Stimulated activated CD4-positive, alpha-beta T cell treated with anti-CD3 and anti-CD28 coated beads, Interleukin-15, amount 100 ng/mL, for 1 hour (primary cell): ENCODE results near the gene KLHDC10.
"Not testable (repeated sequence)": the region's sequence is repeated elsewhere in the genome, so short reads cannot be mapped to it uniquely, and the experiment has no call there.

ENCODE experiments used
- DNase-seq, 2 donors: peaks; one replicate each; pipeline ENCODE4 v3.0.0-alpha.2; 2020; ENCODE audit warnings: low read depth in 1 of 2, low spot score in 1 of 2

Gene KLHDC10

DNA sequence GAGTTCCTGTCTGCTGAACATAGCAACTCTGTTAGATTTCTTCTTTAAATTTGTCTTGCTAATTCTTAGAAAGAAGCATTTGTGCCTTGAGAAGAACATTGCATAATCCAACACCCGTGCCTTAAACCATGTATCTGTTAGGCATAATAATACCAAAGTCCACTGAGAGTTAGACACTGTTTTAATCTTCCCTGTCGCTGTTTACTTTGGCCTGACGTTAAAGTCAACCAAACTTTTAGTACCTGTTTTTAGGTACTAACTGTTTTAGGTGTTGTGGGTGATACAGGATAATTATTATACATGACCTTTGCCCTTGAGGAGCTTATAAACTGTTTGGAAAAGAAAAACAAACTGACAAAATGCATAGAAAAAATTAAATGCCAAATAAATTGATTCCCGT lies 43.6 kb downstream of the KLHDC10 start:
- DNase-seq: no peak

DNA sequence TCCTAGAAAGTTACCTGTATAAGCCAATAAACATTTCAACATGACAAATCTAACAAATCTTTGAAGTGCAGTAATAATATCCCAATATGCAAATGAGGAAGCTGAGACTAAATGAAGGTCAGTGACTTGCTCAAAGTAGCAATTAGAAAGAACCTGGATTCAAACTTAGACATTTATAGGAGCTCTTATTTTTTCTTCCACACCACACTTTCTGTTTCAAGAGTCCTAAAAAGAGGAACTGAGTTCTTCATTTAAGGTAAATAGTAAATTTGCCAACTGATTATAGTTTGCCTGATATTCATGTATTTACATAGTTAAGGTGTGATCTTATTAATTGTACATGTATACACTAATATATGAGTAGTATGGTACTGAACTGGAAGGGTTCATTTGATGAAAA lies 44.0 kb downstream of the KLHDC10 start:
- no peak for DNase-seq

DNA sequence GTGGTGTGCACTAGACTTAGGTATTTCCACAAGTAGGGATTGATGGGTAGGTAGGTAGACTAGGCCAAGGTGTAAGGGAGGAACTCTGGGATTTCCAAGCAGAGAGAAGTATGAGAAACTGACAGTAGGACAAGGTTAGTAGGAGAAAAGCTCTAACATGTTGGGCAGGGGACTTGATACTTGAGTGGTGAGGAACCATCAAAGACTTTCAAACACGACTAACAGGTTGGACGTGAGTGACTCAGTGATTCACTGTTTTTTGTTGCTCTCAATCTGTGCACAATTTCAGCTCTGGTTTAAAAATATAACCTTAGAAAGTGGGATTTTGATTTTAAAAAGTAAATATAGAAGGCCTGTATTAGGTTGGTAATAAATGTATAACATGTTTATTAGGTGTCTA lies 44.4 kb downstream of the KLHDC10 start:
- no peak for DNase-seq

DNA sequence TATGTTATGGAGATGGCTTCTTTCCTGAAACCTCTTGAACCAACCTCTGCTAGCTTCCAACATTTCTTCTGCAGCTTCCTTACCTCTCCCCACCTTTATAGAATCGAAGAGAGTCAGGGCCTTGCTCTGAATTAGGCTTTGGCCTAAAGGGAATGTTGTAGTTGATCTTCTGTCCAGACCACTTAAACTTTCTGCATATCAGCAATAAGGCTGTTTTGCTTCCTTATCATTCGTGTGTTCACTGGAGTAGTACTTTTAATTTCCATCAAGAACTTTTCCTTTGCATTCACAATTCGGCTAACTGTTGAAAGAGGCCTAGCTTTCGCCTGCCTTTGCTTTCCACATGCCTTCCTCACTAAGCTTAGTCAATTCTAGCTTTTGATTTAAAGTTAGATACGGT lies 48.0 kb downstream of the KLHDC10 start:
- no peak for DNase-seq

DNA sequence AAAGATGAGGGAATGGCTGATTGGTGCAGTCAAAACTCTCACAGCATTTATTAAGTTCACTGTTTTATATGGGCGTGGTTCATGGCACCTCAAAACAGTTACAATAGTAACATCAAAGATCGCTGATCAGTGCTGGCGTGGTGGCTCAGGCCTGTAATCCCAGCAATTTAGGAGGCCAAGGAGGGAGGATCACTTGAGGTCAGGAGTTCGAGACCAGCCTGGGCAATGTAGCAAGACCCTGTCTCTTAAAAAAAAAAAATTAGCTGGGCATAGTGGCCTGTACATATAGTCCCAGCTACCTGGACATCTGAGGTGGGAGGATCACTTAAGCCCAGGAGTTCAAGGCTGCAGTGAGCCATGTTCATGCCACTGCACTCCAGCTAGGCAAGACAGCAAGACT lies 48.5 kb downstream of the KLHDC10 start:
- DNase-seq: no peak

DNA sequence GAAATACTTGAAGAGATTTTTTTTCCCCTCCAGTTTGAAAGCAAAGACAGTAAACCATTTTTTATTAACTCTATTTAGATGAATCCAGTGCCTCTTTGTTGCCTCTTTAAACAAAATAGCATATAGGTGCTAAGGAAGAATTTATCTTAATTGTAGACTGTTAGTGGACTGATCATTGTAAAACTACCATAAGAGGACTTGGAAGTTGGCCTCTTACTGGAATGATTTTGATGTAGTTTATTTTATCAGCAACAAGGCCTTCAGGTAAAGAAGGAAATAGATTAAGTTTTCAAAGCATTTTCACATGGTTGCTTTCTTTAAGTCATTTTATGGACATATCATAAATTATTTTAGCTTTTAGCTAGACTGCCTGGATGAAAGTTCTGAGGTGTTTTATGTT lies 53.2 kb downstream of the KLHDC10 start:
- no peak for DNase-seq

DNA sequence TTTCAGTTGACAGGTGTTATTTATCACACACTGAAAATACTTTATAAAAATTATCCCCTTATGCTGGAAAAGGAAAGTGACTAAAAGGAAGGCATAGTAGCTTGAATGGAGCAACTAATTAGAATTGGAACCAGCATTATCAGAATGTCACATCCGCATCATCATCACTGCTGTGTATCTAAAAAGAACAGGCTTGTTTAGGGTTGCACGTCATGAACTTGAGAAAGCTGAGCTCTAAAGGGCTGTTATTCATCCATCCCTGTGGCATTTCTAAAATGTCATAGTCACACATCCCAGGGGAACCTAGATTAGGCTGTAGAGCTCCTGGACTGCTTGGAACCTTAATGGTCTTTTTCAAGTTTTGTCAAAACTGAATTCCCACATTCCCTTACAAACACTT lies 54.4 kb downstream of the KLHDC10 start:
- no peak for DNase-seq

DNA sequence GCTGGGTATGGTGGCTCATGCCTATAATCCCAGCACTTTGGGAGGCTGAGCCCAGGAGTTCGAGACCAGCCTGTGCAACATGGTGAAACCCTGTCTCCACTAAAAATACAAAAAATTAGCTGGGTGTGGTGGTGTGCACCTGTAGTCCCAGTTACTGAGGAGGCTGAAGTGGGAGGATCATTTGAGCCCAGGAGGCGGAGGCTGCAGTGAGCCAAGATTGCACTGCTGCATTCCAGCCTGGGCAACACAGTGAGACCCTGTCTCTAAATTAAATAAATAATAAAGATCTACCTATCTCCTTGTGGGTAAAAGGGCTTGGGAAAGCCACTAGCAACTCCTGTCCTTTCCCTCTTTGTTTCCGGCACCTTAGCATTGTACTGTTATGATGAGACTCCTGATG lies 56.5 kb downstream of the KLHDC10 start:
- not testable (repeated sequence) for DNase-seq

DNA sequence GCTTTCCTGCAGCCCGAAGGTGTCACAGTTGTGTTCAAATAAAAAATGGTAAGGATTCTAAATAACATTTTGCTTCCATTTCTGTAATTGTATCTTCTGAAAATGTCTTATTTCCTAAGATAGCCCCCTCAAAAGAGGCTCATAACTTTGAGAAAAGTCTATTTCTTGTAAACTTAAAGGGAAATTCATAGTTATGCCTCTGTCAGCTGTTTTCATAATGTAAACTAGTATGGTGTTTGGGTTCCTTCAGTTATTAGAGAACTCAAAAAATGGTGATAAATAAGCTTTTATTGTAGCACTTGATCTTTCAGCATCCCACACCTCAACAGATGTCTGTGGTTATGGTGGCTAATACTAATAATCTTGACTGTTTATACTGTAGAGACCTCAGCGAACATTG lies 57.1 kb downstream of the KLHDC10 start:
- no peak for DNase-seq

DNA sequence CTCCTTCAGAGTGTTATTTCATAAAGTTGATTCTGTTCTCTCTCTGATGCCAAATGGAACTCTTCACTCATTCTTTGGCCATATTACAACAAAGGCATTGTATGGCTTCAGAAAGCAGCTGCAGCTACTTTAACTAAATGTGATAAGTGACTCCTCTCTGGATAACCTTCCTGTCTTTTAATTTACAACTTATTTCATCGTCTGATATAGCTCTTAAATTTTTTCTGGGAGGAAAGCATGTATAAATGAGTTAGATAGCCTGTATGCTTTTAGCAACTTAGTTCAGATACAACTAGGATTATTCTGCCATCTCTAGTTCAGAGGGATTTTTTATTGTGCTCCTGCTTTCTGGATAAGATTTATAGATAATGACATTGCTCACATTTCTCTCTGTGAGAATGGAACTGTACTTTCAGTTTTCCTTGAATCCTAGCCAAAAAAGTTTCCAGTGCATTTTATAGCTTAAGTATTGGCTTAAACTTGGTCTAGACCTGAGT lies 57.5 kb downstream of the KLHDC10 start:
- DNase-seq: no peak

DNA sequence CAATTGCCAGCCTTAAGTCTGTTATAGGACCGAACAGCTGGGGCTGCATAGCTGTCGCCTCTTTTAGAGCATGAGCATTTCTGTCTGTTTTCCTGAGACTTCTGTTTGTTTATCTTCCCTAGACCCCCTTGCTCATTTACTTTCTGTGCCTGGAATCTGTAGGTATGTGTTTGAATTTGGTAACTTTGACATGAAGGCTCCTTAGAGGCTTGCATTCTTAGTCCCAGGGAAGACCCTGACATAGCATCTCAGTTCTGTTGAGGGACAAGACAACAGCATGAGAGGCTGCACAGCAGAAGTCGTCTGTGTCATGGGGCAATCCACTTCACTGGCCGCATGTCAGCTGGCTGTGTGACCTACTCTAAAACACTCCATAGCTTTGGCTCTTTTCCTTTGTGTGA lies 58.7 kb downstream of the KLHDC10 start:
- DNase-seq: no peak

DNA sequence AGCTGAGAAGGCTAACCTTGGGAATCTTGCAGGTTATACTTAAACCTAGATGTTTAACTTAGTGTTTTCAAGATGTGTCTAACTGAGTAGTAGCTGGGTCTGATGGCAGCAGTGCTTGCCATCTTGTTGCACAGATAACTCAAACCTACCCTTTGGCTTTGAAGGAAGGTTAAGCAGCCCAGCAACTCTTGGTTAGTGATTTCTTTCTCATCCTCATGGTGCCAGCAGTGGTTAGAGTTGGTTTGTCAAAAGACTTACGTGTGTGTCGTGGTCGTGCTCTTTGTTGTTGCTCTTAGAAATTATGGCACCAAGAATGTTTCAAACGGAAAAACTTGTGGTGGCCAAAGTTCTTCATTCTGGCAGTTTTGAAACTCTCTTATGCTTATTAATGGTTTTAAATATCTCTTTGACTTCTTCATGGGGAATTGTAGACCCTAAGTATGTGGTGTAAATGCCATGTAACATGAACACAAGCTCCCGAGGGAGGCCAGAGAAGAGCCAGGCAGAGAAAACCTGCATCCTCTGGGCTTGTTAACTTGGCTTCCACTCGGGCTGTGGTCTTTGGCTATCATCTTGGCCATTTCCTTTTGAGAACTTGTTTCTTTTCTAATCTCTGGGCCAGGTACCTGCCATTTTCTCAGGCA lies 61.0 kb downstream of the KLHDC10 start:
- DNase-seq: no peak

DNA sequence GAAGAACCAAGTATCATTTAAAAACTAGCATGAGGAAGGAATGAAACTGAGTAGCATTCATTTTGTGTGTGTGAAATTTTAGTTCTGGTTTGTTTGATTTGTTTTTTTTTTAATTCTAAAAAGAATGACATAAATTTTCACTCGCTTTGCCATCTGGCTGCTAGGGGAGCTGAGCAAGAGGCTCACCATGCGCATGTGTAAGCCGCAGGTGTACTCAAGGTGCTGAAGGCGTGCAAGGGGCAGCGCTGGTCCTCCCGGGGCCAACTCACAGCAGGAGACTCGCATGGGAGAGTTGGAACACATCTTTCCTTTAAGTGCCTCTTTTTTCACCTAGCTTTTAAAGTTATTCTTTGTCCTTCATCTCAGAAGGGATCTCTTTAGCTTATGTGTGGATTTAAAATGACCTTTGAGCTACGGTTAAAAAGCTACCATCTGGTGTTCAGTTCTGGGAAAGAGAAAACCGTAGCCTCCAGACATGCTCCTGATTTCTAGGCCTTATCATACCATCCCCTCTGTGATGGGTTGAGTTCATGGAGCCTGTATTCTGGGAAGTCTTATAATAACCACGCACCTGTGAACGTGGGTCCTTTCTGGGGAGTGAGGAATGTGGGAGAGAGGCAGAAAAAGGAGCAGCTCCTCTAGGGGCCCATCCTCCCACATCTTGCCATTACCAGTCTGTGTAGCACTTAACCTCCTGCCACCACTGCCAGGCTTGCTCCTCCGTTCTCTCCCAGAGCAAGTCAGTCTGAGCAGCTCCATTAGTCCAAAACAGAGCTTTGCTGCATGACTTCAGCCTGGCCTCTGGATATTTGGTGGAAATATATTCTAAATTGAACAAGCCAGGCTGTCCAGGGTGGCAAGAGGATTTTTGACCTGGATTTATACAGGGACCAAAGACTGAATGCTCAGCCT lies 61.9 kb downstream of the KLHDC10 start:
- DNase-seq: no peak

DNA sequence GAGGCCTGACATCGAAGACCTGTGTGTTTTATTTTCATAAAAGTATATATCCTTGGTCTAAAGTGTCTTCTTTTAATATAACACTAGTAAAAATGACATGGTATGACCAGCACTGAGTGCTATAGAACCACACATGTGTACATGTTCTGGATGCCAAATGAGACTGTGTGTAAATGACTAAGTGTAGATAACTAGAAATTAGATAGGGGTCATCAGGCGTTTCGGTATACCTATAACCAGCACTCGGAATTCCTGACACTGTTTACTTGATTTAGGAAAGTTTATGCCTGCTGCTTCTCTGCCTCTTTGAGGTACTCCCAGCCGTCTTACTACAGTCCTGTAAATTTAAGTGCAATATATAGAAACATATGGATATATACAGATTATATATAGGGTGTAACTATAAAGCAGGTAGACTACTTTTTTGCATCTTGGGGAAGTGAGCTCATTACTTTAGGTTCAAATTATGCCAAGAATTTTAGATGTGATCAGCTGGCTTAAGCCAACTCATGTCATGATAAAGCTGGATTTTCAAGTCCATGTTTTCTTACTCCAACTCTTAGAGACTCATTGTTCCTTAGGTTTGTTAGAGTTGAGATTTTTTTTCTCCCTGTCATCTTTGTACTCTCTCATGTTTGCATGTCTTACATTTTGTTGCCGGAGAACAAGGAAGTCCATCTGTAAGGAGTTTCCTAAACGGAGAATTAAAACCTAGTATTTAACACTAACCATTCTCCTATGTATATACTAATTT lies 62.9 kb downstream of the KLHDC10 start:
- no peak for DNase-seq

DNA sequence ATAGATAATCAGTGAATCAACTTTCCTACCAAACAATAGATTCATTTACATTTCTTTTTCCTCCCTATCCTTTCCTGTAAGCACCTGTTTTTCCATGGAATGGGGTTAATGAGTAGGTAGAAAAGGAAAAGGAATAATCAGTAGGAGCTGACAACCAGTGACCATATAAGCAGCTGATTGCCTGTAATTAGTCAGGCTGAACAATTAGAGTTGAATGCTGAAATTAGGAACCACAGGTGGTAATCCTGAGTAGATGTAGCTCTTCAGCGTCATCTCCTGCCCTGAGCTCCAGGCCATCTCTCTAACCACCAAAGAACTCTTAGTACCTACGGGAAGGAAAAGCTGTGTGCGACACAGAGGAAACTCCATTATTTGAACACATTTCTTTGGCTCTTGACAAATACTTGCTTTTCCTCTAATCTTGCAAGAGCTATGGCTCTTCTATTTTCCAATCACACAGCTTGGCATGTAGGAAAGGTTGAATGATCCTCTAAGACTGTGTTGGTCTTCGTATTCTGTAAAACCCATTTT lies 63.8 kb downstream of the KLHDC10 start:
- no peak for DNase-seq

DNA sequence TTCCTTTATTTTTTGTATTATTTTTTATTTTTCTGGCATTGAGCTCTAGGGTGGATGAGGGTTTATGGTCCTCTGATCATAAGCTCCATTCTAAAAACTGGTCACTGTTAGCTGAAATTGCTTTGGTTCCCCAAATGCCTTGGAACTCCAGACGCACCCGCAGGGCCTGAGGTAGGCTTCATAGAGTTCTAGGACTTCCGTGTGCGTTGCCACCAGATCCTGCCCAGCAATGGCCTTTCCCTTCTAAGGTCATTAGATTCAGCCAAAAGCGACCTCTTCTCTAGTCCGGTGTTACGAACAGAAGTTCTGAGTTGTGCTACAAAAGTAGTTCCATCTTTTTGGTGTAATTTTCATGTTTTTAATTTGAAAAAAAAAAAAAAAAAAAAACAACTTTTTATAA lies 64.4 kb downstream of the KLHDC10 start:
- DNase-seq: no peak

DNA sequence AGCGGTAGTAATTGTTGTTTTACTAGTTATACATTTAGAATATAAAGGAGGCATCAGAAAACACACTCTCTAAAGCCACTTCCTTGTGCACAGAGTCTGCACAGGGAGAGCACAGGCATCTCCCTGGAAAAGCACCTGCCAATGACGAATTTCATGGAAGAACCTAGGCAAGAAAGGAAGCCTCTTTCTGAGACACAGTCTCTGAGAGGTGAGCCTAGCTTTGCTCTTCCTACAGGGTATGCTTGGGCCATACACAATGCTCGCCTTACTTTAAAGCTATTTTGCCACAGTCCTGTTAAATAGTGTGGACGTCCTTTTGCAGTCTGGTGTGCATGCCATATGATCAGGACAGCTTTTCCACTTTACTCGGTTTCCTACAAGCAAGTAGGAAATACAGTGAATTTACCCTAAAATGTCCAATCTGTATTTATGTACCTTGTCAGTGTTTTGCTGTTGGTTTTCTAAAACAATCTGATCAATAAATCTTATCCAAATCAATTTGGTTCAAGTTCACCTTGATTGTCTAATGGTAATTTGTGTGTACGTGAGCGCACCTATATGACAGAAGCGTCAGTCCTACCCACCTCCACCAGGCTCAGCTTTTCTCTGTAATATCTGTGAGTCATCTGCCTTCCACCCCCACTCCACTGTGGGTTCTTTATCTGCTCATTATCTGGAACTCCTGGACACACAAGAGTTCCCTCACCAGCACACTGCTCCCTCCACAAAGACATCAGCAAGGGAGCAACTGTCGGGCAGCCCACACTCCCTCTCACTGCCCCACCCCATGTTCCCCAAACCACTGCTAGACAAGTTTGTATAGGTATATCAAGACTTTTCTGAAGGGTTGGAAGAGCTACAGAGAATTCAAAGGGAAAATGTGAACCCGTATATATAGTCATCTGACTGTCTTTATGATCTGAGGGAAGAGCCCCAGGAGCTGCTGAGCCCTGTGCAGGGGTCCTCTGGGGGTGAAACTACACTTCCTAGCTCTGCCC lies 65.2 kb downstream of the KLHDC10 start:
- DNase-seq: no peak

DNA sequence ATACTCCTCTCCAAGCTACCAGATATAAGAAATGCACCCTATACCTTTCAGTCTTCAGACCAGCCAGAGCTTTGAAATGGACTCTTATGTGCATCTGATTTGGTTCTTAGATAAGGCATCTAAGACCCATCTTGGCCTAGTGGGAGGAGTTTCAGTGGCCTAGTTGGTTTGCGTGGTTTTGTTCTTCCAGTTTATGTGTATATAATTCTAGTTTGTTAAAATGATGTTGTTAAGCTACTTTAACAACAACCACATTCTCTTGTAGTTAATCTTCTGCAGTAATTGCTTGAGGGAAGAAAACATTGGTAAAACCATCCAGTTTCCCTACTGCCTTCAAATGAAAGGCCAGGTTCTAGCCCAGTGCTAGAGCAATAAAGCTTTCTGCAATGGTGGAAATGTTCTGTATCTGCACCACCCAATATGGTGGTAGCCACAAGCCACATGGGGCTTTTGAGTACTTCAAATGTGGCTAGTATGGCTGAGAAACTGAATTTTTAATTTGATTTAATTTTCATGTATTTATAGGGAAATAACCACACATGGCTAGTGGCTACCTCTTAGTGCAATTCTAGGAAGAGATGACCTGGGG lies 66.3 kb downstream of the KLHDC10 start:
- DNase-seq: no peak

DNA sequence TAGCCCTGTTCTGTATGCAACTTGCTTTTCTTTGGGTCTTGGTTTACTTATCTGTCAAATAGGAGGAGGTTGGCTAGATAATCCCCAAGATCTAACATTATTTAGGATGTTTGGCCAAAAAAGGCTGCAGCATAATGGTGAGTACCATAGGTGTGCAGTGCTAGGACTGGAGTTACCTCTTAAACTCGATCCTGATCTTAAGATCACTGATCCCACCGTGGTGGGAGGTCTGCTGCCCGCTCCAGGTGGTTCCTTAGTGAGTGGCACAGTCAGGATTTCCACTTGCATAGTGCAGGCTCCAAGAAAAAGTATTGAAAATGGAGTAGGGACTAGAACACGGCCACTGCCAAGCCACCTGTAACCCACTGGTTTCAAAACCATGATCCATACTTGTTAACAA lies 66.9 kb downstream of the KLHDC10 start:
- no peak for DNase-seq
